GM12864 (cell line): ENCODE measurements around the gene MVB12B.

ENCODE experiments used
- DNase-seq: peaks from one replicate; pipeline ENCODE4 v3.0.0-alpha.2; 2011; ENCODE audit warnings: low read depth
- H3K4me3 ChIP-seq: 2 replicates; pipeline ENCODE4 v1.5.1; 2011; ENCODE audit warnings: mild to moderate bottlenecking, low read depth, low read length, control low read depth
- TF ChIP-seq, protein P1 (sequence below): IDR thresholded peaks from 2 replicates; pipeline ENCODE4 v1.5.1; 2011; ENCODE audit warnings: low read depth, mild to moderate bottlenecking, moderate library complexity, low read length, control low read depth, inconsistent platforms; ENCODE audit errors: missing control alignments

The MVB12B gene

DNA sequence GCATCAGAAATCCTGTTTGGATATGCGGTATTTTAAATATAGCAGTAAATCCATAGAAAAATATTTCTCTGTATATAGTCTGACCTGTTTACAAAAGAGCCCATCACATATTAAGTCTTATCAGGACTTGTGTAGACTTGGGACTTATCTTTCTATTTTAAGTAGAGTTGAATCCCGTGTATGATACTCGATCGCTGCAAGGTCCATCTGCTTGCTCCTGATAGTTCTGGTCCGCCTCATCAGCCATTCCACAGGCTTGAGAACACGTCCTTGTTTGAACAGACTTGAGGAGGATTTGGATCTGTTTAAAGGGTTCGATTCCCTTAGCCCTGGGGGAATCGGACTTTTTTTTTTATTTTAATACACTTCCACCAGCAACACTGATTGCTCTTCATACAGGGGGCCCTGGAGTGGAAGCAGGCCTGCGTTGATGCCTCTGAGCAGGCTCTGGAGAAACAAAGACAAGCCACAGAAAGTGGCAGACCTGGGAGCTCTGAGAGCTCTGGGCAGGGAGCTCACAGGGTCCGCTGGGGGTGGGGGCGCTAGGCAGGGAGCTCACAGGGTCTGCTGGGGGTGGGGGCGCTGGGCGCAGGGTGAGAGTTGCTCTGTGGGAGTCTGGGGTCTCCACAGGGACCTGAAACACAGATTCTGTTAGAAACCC, 112.2 kb downstream of the MVB12B start:
- no peak for DNase-seq
- TF ChIP-seq, protein P1, sequence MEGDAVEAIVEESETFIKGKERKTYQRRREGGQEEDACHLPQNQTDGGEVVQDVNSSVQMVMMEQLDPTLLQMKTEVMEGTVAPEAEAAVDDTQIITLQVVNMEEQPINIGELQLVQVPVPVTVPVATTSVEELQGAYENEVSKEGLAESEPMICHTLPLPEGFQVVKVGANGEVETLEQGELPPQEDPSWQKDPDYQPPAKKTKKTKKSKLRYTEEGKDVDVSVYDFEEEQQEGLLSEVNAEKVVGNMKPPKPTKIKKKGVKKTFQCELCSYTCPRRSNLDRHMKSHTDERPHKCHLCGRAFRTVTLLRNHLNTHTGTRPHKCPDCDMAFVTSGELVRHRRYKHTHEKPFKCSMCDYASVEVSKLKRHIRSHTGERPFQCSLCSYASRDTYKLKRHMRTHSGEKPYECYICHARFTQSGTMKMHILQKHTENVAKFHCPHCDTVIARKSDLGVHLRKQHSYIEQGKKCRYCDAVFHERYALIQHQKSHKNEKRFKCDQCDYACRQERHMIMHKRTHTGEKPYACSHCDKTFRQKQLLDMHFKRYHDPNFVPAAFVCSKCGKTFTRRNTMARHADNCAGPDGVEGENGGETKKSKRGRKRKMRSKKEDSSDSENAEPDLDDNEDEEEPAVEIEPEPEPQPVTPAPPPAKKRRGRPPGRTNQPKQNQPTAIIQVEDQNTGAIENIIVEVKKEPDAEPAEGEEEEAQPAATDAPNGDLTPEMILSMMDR, result no peak
- H3K4me3 ChIP-seq, result no peak overlapping the region

DNA sequence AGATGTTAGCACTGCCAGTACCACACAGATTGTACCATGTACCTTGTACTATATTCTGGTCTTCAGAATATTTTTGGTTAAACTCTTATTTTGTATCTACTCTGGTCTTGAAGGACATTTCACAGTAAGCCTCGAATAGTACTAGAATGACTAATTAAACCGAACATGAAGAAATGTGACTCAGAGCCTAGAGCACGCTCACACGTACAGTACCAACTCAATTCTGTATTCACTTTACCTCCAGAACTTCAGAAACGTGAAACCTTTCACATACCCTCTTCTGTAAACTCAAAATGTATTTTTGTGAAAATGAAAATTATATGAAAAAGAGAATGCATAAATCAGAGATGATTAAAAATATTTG, 112.8 kb downstream of the MVB12B start:
- TF ChIP-seq, protein P1, result no peak
- H3K4me3 ChIP-seq, result no peak overlapping the region
- DNase-seq, result no peak

DNA sequence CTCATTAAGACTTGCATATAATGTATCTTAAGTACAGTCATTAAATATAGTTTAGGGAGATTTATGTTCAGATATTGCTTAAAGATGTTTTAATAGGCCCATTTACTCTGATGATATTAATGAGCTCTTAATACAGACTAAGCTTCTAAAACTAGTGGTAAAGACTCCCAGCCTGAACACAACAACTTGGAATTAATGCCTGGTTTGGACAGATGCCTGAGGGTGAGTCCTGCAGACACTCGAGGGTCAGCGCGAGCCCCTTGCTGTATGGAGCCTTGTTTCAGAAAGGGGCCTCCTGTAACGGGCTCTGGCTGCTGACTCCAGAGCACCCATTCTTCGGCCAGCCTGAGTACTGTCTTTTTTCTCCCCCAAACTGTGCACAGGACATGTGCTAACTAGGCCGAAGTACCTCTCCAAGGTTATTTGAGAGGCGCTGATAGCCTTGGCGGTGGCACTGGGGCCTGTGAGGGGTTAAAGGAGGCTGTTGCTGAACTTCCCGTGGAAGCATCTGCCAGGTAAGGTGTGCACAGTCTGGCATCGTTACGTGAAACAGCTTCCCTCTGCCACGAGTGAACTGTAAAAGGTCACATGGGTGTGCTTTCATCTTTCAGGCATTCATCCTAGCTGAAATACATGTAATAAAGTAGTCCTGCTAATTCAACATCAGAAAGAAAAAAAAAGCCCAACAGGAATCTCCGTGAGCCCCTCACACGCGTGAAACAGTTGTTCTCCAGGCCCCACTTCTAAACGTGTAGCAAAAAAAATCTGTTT, 113.4 kb downstream of the MVB12B start:
- no peak overlapping the region for H3K4me3 ChIP-seq
- DNase-seq, result no peak
- TF ChIP-seq, protein P1, result no peak

DNA sequence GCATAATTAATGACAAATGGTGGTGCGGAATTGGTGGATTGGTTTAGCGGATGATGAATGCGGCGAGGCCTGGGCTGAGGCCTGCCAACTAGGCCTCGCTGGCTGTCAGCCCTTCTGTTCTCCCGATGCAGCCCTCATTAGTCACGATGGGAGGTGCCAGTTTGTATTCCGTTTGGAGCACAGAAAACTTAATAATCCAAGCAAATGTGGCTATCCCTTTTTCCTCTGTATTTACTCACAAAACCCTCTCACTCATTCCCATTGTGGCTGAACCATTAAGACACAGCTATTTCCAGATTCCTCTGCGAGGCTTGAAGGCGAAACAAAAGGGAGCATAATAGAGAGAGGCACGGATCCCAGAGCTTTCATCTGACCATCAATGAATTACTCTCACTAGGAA, 114.3 kb downstream of the MVB12B start:
- TF ChIP-seq, protein P1, result no peak
- no peak for DNase-seq
- no peak overlapping the region for H3K4me3 ChIP-seq

DNA sequence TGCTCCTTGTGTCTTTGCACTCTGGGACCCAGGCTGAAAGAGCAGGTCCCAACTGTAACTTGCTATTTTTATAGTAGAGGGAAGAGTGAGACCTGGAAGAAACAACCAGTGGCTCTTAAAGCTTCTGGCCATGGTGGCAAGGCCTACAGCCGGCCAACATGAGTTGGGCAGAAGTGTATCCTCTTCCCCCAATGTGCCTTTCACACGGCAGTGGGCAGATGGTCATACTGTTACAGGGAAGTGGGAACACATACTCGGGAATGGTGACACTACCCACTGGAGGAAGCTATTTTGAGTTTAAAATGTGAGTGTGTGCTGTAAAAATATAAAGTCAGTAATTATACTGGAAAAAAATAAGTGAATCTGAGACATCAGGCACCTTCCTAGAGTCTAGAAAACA, 116.0 kb downstream of the MVB12B start:
- TF ChIP-seq, protein P1, result no peak
- DNase-seq, result no peak
- no peak overlapping the region for H3K4me3 ChIP-seq

DNA sequence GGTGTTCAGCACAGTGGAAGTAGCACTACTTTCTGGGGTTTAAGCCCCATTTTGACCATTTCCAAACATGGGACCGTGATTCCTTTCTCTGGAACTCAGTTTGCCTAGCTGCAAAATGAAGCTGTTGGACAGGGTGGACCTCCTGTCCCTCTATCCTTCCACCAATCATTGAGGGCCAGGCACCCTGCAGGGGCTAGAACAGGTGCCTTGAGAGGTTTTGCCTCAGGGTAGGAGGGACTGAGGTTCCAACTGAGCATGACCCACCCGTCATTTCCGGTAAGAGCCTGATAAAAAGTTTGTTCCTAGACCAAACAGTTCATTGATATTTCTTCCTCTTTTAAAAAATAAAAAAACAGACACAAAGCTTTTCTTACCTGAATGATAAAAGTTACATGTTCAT, 116.5 kb downstream of the MVB12B start:
- H3K4me3 ChIP-seq, result no peak overlapping the region
- TF ChIP-seq, protein P1, result no peak
- DNase-seq, result no peak
